ENCODE results near the gene CFDP1.

DNA sequence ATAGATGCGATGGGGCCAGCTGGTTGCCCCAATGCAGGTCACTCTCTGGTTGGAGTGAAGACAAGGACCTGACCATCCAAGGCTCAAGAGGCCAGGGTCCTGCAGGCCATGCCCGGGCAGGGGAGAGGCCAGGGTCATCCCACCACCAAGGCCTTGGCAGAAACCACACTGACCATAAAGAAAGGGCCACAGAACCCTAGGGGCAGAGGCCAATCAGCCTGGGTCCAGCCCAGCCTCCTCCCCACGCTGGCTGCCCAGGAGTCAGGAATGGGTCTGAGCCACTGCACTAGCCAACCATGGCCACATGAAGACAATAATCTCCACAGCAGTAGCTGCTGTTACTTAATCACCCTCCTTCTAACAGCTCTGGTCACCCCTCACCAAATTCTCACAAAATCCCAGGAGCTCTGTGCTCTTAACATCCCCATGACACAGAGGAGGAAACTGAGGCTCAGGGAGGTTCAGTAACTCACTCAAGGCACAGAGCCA lies 171.7 kb downstream of the CFDP1 start:
- TF ChIP-seq, protein P1, sequence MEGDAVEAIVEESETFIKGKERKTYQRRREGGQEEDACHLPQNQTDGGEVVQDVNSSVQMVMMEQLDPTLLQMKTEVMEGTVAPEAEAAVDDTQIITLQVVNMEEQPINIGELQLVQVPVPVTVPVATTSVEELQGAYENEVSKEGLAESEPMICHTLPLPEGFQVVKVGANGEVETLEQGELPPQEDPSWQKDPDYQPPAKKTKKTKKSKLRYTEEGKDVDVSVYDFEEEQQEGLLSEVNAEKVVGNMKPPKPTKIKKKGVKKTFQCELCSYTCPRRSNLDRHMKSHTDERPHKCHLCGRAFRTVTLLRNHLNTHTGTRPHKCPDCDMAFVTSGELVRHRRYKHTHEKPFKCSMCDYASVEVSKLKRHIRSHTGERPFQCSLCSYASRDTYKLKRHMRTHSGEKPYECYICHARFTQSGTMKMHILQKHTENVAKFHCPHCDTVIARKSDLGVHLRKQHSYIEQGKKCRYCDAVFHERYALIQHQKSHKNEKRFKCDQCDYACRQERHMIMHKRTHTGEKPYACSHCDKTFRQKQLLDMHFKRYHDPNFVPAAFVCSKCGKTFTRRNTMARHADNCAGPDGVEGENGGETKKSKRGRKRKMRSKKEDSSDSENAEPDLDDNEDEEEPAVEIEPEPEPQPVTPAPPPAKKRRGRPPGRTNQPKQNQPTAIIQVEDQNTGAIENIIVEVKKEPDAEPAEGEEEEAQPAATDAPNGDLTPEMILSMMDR (IDR thresholded peaks at IDR 0.05), result no peak
- TF ChIP-seq EZH2 (IDR thresholded peaks at IDR 0.05; ENCODE audit: borderline replicate concordance, insufficient read depth, low read depth, low read length, poor library complexity, severe bottlenecking), result no peak

All from B cell (primary cell).